ENCODE data around the gene KIAA0408. TPM values are rescaled to one million over a fixed set of nuclear protein-coding genes. Genes with fewer than 3 reads are reported as not detected.
"Not testable (repeated sequence)": the region's sequence is repeated elsewhere in the genome, so short reads cannot be mapped to it uniquely, and the experiment has no call there.

Gene KIAA0408
- polyA plus RNA-seq, 1 donor from 2014 or later: 156 TPM

GRCh38 chr6:127423921-127424320 is 35.3 kb downstream of the KIAA0408 start:
- H3K27me3 ChIP-seq (ENCODE audit: insufficient read depth, low read depth, low read length): no peaks in the 10 kb centered on the region
- H3K9ac ChIP-seq (ENCODE audit: low read length): no peak overlapping the region
- H3K27ac ChIP-seq (ENCODE audit: low read length): no peak overlapping the region
- no peaks in the 10 kb centered on the region for H3K36me3 ChIP-seq (ENCODE audit: insufficient read depth, low read length)
- H3K4me2 ChIP-seq (ENCODE audit: low read length): no peak overlapping the region
- H3K9me3 ChIP-seq (ENCODE audit: low read length): no peaks in the 10 kb centered on the region
- H4K20me1 ChIP-seq (ENCODE audit: insufficient read depth): no peaks in the 10 kb centered on the region
- no peaks in the 10 kb centered on the region for H3F3A ChIP-seq (ENCODE audit: insufficient read depth, low read length, poor library complexity, severe bottlenecking)
- no peak overlapping the region for H2AFZ ChIP-seq (ENCODE audit: low read depth, low read length)
- TF ChIP-seq POLR2AphosphoS5 (IDR thresholded peaks at IDR 0.05): no peak
- TF ChIP-seq EP300 (conservative IDR thresholded peaks at IDR 0.05; ENCODE audit: poor library complexity, severe bottlenecking): no peak
- no peak for TF ChIP-seq EZH2 (IDR thresholded peaks at IDR 0.05; ENCODE audit: borderline replicate concordance, insufficient read depth, low read length, poor library complexity, severe bottlenecking)
- TF ChIP-seq CTCF (IDR thresholded peaks at IDR 0.05; ENCODE audit: poor library complexity, severe bottlenecking): no peak
- no peak for TF ChIP-seq SMC3 (conservative IDR thresholded peaks at IDR 0.05; ENCODE audit: poor library complexity)
- no peak for TF ChIP-seq REST (IDR thresholded peaks at IDR 0.05; ENCODE audit: borderline replicate concordance)
- no peak for TF ChIP-seq MXI1 (conservative IDR thresholded peaks at IDR 0.05; ENCODE audit: poor library complexity, severe bottlenecking)
- TF ChIP-seq TAF1 (IDR thresholded peaks at IDR 0.05; ENCODE audit: low read depth): no peak
- no peak for TF ChIP-seq RAD21 (conservative IDR thresholded peaks at IDR 0.05)
- no peaks in the 10 kb centered on the region for H3K79me2 ChIP-seq (replicated peaks; ENCODE audit: insufficient read depth, low read length)
- H3K9me2 ChIP-seq (ENCODE audit: insufficient read depth, low read length): no peaks in the 10 kb centered on the region
- H3K4me3 ChIP-seq (ENCODE audit: low read length): no peak overlapping the region

GRCh38 chr6:127421164-127421563 is 38.0 kb downstream of the KIAA0408 start:
- H3K27ac ChIP-seq (ENCODE audit: low read length); H3K27me3 ChIP-seq (ENCODE audit: insufficient read depth, low read depth, low read length); H3K9ac ChIP-seq (ENCODE audit: low read length); H3K4me2 ChIP-seq (ENCODE audit: low read length); H3K79me2 ChIP-seq (replicated peaks; ENCODE audit: insufficient read depth, low read length); H2AFZ ChIP-seq (ENCODE audit: low read depth, low read length); H3K36me3 ChIP-seq (ENCODE audit: insufficient read depth, low read length); H3K9me2 ChIP-seq (ENCODE audit: insufficient read depth, low read length); H4K20me1 ChIP-seq (ENCODE audit: insufficient read depth); H3F3A ChIP-seq (ENCODE audit: insufficient read depth, low read length, poor library complexity, severe bottlenecking); H3K9me3 ChIP-seq (ENCODE audit: low read length); H3K4me3 ChIP-seq (ENCODE audit: low read length): not testable (repeated sequence)

- H3K27ac ChIP-seq (ENCODE audit: low read length): no peak overlapping the region
- no peaks in the 10 kb centered on the region for H3K27me3 ChIP-seq (ENCODE audit: insufficient read depth, low read depth, low read length)
- no peaks in the 10 kb centered on the region for H3K9me3 ChIP-seq (ENCODE audit: low read length)
- no peaks in the 10 kb centered on the region for H4K20me1 ChIP-seq (ENCODE audit: insufficient read depth)
- H3K9me2 ChIP-seq (ENCODE audit: insufficient read depth, low read length): no peaks in the 10 kb centered on the region
- H3K36me3 ChIP-seq (ENCODE audit: insufficient read depth, low read length): no peaks in the 10 kb centered on the region
- H3K9ac ChIP-seq (ENCODE audit: low read length): no peak overlapping the region
- no peak overlapping the region for H3K4me2 ChIP-seq (ENCODE audit: low read length)
- no peaks in the 10 kb centered on the region for H3K79me2 ChIP-seq (replicated peaks; ENCODE audit: insufficient read depth, low read length)
- no peak overlapping the region for H3K4me3 ChIP-seq (ENCODE audit: low read length)
- no peak for TF ChIP-seq POLR2AphosphoS5 (IDR thresholded peaks at IDR 0.05)
- no peak for TF ChIP-seq CTCF (IDR thresholded peaks at IDR 0.05; ENCODE audit: poor library complexity, severe bottlenecking)
- no peak for TF ChIP-seq EZH2 (IDR thresholded peaks at IDR 0.05; ENCODE audit: borderline replicate concordance, insufficient read depth, low read length, poor library complexity, severe bottlenecking)
- TF ChIP-seq MXI1 (conservative IDR thresholded peaks at IDR 0.05; ENCODE audit: poor library complexity, severe bottlenecking): no peak
- no peak for TF ChIP-seq REST (IDR thresholded peaks at IDR 0.05; ENCODE audit: borderline replicate concordance)
- TF ChIP-seq SMC3 (conservative IDR thresholded peaks at IDR 0.05; ENCODE audit: poor library complexity): no peak
- no peak for TF ChIP-seq EP300 (conservative IDR thresholded peaks at IDR 0.05; ENCODE audit: poor library complexity, severe bottlenecking)
- TF ChIP-seq TAF1 (IDR thresholded peaks at IDR 0.05; ENCODE audit: low read depth): no peak
- no peak for TF ChIP-seq RAD21 (conservative IDR thresholded peaks at IDR 0.05)
- no peak overlapping the region for H2AFZ ChIP-seq (ENCODE audit: low read depth, low read length)
- no peaks in the 10 kb centered on the region for H3F3A ChIP-seq (ENCODE audit: insufficient read depth, low read length, poor library complexity, severe bottlenecking)
These were observed 38.6 kb downstream of the KIAA0408 start for GRCh38 chr6:127420556-127420955.
